Activated T-helper 2 cell treated with anti-CD3 and anti-CD28 coated beads, Interferon-gamma antibody, Interleukin-2, Interleukin-4, amounts not matched to agents 10 μg/mL and 5 μg/mL and 100 μg/mL, durations not matched to agents 14 hours and 24 hours and 36 hours (primary cell): ENCODE results near the gene MMEL1. TPM values are rescaled to one million over a fixed set of nuclear protein-coding genes. Genes with fewer than 3 reads are reported as not detected.

ENCODE experiments used
- DNase-seq: peaks from one replicate; pipeline ENCODE4 v3.0.0; 2021; ENCODE audit warnings: low spot score
- H3K27ac Mint-ChIP-seq: one replicate; pipeline ENCODE4 v1.8.0; 2021; ENCODE audit warnings: mixed read lengths
- H3K27me3 Mint-ChIP-seq: one replicate; pipeline ENCODE4 v1.8.0; 2021; ENCODE audit warnings: low read depth, mixed read lengths
- H3K36me3 Mint-ChIP-seq: one replicate; pipeline ENCODE4 v1.8.0; 2021; ENCODE audit warnings: low read depth, mixed read lengths
- H3K4me1 Mint-ChIP-seq: one replicate; pipeline ENCODE4 v1.8.0; 2021; ENCODE audit warnings: low read depth, mixed read lengths
- H3K4me3 Mint-ChIP-seq: one replicate; pipeline ENCODE4 v1.8.0; 2021; ENCODE audit warnings: low read depth, mild to moderate bottlenecking, moderate library complexity, mixed read lengths
- H3K9me3 Mint-ChIP-seq: one replicate; pipeline ENCODE4 v1.8.0; 2021; ENCODE audit warnings: mixed read lengths
- intact Hi-C: fragments of 100-400 bp; cut with micrococcal nuclease; formaldehyde crosslinking; loops from one replicate; pipeline ENCODE4 v1.15.1; 2023
- total RNA-seq: library from RNA; stranded (reverse); gene quantifications from 2 replicates; pipeline ENCODE4 v1.2.3, GENCODE V29; 2022

Gene MMEL1
- total RNA-seq, 1 donor from 2014 or later: 0.73 TPM

DNA sequence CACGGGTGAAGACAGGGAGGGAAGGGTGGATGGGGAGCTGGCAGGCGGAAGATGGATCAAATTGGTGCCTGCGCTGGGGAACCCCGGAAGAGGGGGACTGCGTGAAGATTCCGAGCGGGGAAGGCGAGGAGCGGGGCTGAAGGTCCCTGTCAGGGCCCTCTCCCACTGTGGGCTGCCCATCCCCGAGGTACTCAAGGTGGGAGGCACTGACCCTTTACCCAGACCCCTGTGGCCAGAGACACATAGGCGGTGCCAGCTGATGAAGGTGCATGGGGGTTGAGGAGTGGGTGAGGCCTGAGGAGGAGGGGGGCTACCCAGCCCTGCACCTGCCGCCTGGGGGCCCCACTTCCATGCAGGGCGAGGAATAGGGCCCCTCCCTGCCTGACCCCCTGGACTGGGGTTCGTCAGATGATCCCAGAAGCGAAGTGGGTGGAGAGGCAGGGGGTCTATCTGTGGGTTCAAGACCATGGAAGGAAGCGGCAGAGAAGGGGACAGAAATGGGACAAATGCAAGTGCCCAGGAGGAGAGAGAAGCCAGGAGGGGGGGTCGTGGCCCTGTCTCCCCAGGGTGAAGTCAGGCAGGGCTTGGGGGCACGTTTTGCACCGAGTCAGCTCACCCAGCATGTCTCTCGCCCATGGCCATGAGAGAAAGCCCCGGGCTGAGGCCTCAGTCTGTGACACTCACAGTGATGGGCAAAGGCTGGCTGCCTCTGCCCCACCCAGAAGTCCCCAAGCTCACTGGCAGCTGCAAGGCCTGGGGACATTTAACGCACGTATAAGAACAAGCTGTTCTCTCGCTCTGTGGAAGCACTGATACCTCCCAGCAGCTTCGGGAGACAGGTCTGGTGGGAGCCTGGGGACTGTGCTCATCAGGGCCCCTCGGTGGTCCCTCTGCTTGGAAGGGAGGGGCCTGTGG is 7.0 kb upstream of the MMEL1 start:
- peaks cover 18% of the 10 kb centered on the region for H3K9me3 Mint-ChIP-seq
- H3K27ac Mint-ChIP-seq: no peak overlapping the region
- intact Hi-C loops: loop anchor here (10.0 kb wide), 2 partner anchors 95 to 225 kb away; partner anchors contain the start of gene PEX10
- no peaks in the 10 kb centered on the region for H3K4me1 Mint-ChIP-seq
- peaks cover 4% of the 10 kb centered on the region for H3K36me3 Mint-ChIP-seq
- peak overlapping the region; percentile 13 for H3K4me3 Mint-ChIP-seq
- no peak for DNase-seq
- H3K27me3 Mint-ChIP-seq: no peaks in the 10 kb centered on the region

DNA sequence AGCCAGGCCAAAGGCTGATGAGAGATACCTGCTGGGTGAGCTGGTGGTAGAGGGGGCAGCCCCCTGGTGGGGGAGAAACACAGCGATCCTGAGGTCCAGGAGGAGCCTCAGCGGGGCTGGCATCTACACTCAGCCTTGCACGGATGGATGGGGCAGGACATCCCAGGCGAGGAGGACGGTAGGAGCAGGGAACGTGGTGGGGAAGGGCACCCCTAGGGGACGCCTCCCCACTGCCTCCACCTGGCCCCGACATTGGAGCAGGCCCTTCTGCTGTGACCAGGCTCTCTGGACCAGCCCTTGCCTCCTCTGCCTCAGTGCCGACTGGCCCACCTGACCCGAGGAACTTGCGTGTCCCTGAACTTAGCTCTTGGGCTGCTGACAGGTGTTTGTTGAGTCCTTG is 6.4 kb upstream of the MMEL1 start:
- H3K9me3 Mint-ChIP-seq: peaks cover 18% of the 10 kb centered on the region

DNA sequence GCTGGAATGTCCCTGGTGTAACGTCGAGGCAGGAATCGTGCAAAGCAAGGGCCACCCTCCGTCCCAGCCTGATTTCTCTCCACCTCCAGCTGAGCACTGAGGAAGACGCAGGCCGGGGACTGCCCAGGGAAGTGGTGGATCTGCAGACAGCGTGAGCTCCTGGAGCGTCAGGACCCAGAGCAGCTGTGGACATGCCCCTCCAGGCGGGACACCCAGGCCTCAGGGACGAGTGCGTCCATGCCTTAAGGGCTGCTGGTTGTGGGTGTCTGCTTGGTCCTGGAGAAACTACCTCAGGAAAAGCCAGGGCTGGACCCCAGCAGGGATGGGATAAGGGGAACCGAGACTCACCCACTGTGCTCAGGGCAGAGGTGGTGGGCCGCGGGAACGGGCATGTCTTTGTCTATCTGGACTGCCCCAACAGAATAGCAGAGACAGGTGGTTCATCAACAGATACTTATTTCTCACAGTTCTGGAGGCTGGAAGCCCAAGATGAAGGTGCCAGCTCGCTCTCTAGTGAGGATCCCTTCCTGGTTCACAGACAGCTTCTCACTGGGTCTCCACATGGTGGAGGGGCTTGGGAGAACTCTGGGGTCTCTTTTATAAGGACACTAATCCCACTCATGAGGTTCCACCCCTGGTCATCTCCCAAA is 5.8 kb upstream of the MMEL1 start:
- H3K4me1 Mint-ChIP-seq: no peaks in the 10 kb centered on the region
- no peak for DNase-seq
- peaks cover 4% of the 10 kb centered on the region for H3K36me3 Mint-ChIP-seq
- no peak overlapping the region for H3K4me3 Mint-ChIP-seq
- H3K9me3 Mint-ChIP-seq: peaks cover 18% of the 10 kb centered on the region
- H3K27me3 Mint-ChIP-seq: no peaks in the 10 kb centered on the region
- intact Hi-C loops: no loop called here
- no peak overlapping the region for H3K27ac Mint-ChIP-seq

More for the DNA sequence above, 6.4 kb upstream of the MMEL1 start:
- H3K27ac Mint-ChIP-seq: no peak overlapping the region
- intact Hi-C loops: no loop called here
- H3K4me1 Mint-ChIP-seq: no peaks in the 10 kb centered on the region
- no peaks in the 10 kb centered on the region for H3K27me3 Mint-ChIP-seq
- H3K4me3 Mint-ChIP-seq: no peak overlapping the region
- DNase-seq: no peak
- H3K36me3 Mint-ChIP-seq: peaks cover 4% of the 10 kb centered on the region

DNA sequence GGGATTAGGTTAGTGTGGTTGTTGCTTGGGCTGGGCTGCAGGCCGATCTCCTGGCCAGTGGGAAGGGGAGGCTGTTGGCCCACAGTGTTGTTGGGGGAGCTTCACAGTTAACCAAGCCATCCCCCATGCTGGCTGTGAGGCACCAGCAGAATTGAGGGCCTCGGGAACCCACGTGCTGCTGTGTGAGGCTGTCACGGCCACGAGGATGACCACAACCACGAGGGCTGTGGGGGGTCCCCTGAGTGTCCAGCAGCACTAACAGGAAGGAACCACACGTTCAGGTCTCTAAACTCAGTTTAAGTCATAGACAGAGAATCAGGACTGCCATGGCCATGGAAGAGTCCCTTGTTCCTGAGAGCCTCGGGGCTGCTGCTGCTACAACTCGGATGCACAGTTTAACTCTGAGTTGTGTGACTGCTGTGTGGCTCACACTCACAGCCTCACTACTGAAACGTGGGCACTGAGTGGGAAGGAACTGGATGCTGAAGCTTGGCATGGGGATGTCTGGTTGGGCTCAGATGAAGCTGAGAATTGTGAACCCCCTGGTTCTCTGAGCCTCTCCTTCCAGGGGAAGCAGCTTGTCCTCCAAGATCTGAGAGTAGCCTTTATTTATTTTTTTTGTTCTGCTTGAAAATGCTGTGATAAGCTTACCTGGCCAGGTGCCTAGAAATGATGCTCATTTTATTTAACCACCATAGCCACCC is 4.8 kb upstream of the MMEL1 start:
- intact Hi-C loops: no loop called here
- H3K27me3 Mint-ChIP-seq: no peaks in the 10 kb centered on the region
- H3K36me3 Mint-ChIP-seq: peaks cover 4% of the 10 kb centered on the region
- no peak for DNase-seq
- no peak overlapping the region for H3K4me3 Mint-ChIP-seq
- no peak overlapping the region for H3K27ac Mint-ChIP-seq
- H3K4me1 Mint-ChIP-seq: no peaks in the 10 kb centered on the region
- peaks cover 18% of the 10 kb centered on the region for H3K9me3 Mint-ChIP-seq

DNA sequence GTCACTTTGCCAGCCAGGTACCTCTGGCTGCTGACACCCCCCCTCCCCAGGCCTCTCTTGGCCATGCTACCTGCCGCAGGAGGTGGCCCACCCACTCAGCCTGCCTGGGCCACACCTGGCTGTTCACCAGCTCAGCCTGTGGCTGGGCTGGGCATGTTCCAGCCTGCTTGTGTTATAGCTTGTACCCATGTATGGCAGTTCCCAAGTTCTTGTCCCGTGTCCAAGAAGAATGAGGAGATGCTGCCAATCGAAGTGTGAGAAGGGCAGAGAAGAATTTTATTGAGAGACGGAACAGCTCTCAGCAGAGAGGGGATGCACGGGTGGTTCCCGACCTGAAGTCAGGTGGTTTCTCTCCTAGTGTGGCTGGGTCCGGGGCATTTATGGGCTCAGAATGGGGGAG is 3.9 kb upstream of the MMEL1 start:
- Mint-ChIP-seq H3K36me3 (peaks cover 4% of the 10 kb centered on the region), H3K4me1 (no peaks in the 10 kb centered on the region), H3K27ac (no peak overlapping the region), H3K4me3 (no peak overlapping the region), H3K9me3 (peaks cover 18% of the 10 kb centered on the region), H3K27me3 (no peaks in the 10 kb centered on the region)
- DNase-seq: no peak
- intact Hi-C loops: no loop called here

DNA sequence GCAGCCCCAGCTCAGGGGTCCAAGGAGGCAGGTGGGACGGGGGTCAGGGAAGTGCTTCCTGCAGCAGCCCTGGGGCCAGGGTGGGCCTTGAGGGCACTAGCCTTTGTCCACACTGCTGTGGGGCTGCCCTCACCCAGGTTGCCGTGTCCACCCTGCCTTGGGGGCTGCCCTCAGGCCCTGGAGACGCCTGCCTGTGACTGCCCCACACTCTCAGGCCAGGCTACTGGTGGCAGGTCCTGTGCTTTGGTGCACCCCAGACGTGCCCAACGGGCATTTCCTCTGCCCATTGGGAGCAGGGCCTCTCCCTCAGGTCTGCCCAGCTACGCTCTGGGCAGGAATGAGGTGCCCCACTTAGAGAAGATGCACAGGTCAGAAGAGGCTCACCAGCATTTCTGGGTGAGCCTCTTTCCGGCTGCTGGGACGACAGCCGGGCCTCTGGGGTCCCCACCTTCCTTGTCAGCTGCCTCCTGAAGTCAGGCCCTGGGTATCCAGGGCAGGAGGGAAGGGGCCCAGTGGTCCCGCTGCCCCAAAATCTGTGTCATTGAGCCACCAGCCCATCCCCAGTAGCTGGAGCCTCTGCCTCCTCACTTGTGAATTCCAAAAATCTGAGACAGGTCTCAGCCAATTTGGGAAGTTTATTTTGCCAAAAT is 2.7 kb upstream of the MMEL1 start:
- H3K36me3 Mint-ChIP-seq: peaks cover 4% of the 10 kb centered on the region
- intact Hi-C loops: no loop called here

DNA sequence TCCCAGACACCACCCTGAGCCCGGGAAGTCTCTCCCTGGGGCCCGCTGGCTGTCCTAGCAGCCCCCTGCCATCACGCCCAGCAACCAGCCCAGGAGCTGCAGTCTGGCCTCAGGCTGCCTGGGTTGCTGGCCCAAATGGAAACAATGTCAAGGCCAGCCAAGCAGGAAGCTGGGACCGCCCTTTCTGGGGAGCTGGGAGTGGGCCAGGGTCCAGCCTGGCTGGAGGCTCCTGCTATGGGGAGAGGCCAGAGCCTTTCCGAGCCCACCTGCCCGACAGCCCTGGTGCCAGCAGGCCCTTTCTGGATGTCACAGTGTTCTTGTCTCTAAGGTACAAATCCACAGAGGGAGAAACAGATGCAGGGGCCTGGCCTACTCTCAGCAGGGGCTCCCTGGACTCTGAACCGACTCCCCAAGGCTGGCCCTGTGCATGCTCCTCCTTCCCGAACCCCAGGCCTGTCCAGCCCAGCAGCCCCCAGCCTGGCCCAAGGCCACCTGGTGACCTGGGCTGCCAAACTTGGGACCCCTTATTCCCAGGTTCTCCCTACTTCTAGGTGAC is 1.2 kb upstream of the MMEL1 start:
- intact Hi-C loops: no loop called here
- H3K27ac Mint-ChIP-seq: no peak overlapping the region
- no peak overlapping the region for H3K4me3 Mint-ChIP-seq
- peaks cover 4% of the 10 kb centered on the region for H3K36me3 Mint-ChIP-seq
- H3K27me3 Mint-ChIP-seq: peaks cover 13% of the 10 kb centered on the region
- no peaks in the 10 kb centered on the region for H3K4me1 Mint-ChIP-seq
- H3K9me3 Mint-ChIP-seq: peaks cover 24% of the 10 kb centered on the region
- DNase-seq: no peak

More for the DNA sequence above, 2.7 kb upstream of the MMEL1 start:
- Mint-ChIP-seq H3K4me1 (no peaks in the 10 kb centered on the region), H3K4me3 (no peak overlapping the region), H3K27me3 (peaks cover 3% of the 10 kb centered on the region), H3K27ac (no peak overlapping the region), H3K9me3 (peaks cover 22% of the 10 kb centered on the region)
- no peak for DNase-seq

DNA sequence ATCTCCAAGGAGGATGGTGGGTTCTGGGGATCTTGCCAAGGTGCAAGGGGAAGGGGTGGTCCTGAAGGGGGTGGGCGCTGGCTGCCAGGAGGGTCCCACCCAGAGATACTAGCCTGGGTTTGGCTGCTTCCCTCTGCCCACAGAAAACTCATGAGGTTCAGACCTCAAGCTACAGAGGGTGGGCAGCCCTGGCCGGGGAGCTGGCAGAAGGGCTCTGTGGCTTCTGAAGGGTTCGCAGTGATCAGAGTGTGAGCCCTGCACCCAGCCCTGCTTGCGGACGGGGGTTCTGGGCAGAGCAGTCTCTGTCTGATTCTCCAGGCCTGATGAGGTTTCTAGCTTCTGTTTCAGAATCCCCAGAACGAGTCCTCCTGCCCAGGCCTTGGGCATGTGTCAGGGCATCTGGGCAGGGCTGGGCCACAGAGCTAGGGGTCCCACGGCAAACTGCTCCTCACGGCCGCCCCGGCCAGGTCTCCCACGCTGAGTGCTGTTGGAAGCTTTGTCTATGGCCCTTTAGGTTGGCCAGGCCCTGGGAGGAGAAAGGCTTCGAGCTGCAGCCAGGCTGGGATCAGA is 635 bp upstream of the MMEL1 start:
- no peak overlapping the region for H3K4me3 Mint-ChIP-seq
- peaks cover 24% of the 10 kb centered on the region for H3K9me3 Mint-ChIP-seq
- intact Hi-C loops: no loop called here
- H3K36me3 Mint-ChIP-seq: peaks cover 4% of the 10 kb centered on the region
- no peak for DNase-seq
- no peaks in the 10 kb centered on the region for H3K4me1 Mint-ChIP-seq
- H3K27ac Mint-ChIP-seq: no peak overlapping the region
- peaks cover 13% of the 10 kb centered on the region for H3K27me3 Mint-ChIP-seq

DNA sequence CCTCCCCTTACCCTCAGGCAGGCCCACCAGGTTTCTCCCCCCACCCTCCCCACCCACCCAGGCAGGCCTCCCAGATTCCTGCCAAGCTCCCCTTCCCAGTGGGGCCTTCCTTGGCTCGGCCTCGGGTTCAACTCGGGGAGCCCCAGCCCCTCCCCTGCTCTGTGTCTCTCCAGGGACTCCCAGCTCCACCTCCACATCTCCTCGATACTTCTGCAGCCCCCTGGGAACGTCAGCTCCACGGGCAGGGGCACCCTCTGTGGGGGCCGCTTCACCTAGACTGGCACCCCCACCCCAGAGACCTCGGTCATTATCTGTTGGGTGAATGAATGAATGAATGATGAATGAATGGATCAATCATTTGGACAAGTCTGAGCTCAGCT is 775 bp downstream of the MMEL1 start:
- Mint-ChIP-seq H3K9me3 (peaks cover 19% of the 10 kb centered on the region), H3K4me1 (no peaks in the 10 kb centered on the region), H3K27me3 (peaks cover 21% of the 10 kb centered on the region), H3K27ac (no peak overlapping the region), H3K4me3 (no peak overlapping the region), H3K36me3 (peaks cover 4% of the 10 kb centered on the region)
- intact Hi-C loops: no loop called here
- DNase-seq: no peak

DNA sequence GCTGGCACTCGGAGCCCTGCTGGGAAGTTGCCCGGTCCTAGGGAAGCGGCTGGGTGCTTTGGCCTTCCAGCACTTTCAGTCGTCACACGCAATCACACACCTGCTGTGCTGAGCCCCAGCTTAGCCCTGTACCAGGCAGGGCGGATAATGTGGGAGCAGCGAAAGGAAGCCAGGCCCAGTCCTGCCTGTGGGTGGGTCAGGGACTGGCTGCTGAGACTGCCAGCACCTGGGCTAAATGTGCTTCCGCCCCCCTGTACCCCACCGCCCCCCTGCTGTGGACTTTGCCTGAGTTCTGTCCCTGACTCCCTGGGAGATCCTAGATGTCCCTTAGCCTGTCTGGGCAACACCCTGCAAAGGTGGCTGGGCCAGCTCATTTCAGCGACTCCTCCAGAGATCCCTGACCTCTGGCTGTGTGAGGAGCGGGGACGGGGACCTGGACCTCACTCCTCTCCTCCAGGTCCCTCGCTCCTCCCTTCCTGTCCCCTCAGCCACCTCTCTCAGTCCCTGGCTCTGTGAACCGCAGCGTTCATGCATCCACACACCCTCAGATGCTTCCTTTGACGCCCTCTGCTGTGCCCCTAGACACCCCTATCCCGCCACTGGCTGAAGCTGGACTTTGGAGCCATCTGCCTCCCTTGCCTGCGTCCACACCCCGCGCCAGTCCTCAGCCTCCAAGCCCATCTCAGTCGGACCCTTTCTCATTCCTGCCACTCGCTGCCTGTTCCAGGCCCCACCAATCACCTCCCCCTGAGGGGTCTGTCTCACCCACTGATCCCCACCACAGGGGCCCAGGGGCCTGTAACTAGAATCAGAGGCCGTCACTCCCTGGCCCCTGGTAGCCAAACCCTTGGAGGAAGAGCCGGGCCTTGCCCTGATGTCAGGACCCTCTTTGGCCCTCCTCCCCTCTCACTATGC is 1.4 kb downstream of the MMEL1 start:
- peaks cover 25% of the 10 kb centered on the region for H3K27me3 Mint-ChIP-seq
- H3K4me3 Mint-ChIP-seq: no peak overlapping the region
- H3K27ac Mint-ChIP-seq: no peak overlapping the region
- intact Hi-C loops: no loop called here
- H3K36me3 Mint-ChIP-seq: no peaks in the 10 kb centered on the region
- no peaks in the 10 kb centered on the region for H3K4me1 Mint-ChIP-seq
- DNase-seq: no peak
- peaks cover 12% of the 10 kb centered on the region for H3K9me3 Mint-ChIP-seq

DNA sequence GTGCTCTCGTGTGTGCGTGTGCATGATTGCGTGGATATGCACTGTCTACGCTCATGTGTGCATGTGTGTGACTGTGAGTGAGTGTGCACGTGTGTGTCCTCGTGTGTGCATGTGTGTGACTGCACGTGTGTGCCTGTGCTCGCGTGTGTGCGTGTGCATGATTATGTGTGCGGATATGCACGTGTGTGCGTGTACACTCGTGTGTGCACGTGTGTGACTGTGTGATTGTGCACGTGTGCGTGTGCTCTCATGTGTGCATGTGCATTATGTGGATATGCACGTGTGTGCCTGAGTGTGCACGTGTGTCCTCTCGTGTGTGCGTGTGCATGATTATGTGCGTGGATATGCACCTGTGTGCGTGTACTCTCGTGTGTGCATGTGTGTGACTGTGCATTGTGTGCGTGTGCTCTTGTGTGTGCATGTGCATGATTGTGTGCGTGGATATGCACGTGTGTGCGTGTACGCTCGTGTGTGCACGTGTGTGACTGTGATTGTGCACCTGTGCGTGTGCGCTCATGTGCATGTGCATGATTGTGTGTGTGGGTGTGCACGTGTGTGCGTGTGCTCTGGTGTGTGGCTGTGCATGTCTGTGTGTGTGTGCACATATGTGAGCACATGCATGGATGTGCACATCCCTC is 2.2 kb downstream of the MMEL1 start:
- no peak overlapping the region for H3K27ac Mint-ChIP-seq
- no peaks in the 10 kb centered on the region for H3K36me3 Mint-ChIP-seq
- H3K4me3 Mint-ChIP-seq: no peak overlapping the region
- DNase-seq: no peak
- H3K27me3 Mint-ChIP-seq: peaks cover 31% of the 10 kb centered on the region
- peaks cover 6% of the 10 kb centered on the region for H3K9me3 Mint-ChIP-seq
- intact Hi-C loops: no loop called here
- H3K4me1 Mint-ChIP-seq: no peaks in the 10 kb centered on the region
